ENCODE measurements around the gene KAT6B. TPM values are rescaled to one million over a fixed set of nuclear protein-coding genes. Genes with fewer than 3 reads are reported as not detected.

KAT6B gene
- polyA plus RNA-seq, 1 donor from 2014 or later = 11.5 TPM

GRCh38 chr10:74898201-74898976 is 72.0 kb downstream of the KAT6B start:
- Histone ChIP-seq H3K4me3 (ENCODE audit: low read length) (no peak overlapping the region), H3K36me3 (ENCODE audit: insufficient read depth, low read length) (no peaks in the 10 kb centered on the region), H3K9me3 (ENCODE audit: low read length) (no peaks in the 10 kb centered on the region), H3K27me3 (ENCODE audit: insufficient read depth, low read depth, low read length) (no peaks in the 10 kb centered on the region), H4K20me1 (ENCODE audit: insufficient read depth) (no peaks in the 10 kb centered on the region), H3K79me2 (replicated peaks; ENCODE audit: insufficient read depth, low read length) (peaks cover 45% of the 10 kb centered on the region), H2AFZ (ENCODE audit: low read depth, low read length) (no peak overlapping the region), H3K9ac (ENCODE audit: low read length) (no peak overlapping the region), H3K4me2 (ENCODE audit: low read length) (no peak overlapping the region), H3F3A (ENCODE audit: insufficient read depth, low read length, poor library complexity, severe bottlenecking) (no peaks in the 10 kb centered on the region), H3K9me2 (ENCODE audit: insufficient read depth, low read length) (no peaks in the 10 kb centered on the region), H3K27ac (ENCODE audit: low read length) (no peak overlapping the region)
- no peak for TF ChIP-seq RAD21 (conservative IDR thresholded peaks at IDR 0.05)
- no peak for TF ChIP-seq EP300 (conservative IDR thresholded peaks at IDR 0.05; ENCODE audit: poor library complexity, severe bottlenecking)
- TF ChIP-seq SMC3 (conservative IDR thresholded peaks at IDR 0.05; ENCODE audit: poor library complexity) = no peak

DNA sequence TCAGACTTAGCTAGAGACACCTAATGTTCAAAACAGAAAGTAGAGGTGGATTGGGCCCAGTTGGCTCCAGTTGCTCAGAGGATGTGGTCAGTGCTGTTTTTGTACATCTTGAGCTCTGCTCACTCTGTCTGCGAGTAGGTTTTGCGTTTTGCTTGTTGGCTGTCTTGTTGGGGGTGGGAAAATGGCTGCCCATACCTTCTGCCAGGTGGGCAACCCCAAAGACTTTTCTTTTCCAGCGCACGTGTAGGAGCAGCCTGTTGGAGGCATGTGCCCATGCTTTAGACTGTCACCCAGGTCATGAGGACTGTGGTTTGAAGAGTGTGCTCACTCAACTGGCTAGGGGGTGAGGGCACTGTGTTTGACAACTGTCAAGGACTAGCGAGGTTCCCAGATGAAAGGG is 73.9 kb downstream of the KAT6B start:
- H3K4me3 ChIP-seq (ENCODE audit: low read length) = no peak overlapping the region
- no peaks in the 10 kb centered on the region for H3K27me3 ChIP-seq (ENCODE audit: insufficient read depth, low read depth, low read length)
- TF ChIP-seq EZH2 (IDR thresholded peaks at IDR 0.05; ENCODE audit: borderline replicate concordance, insufficient read depth, low read length, poor library complexity, severe bottlenecking) (no peak), REST (IDR thresholded peaks at IDR 0.05; ENCODE audit: borderline replicate concordance) (no peak), EP300 (conservative IDR thresholded peaks at IDR 0.05; ENCODE audit: poor library complexity, severe bottlenecking) (no peak), RAD21 (conservative IDR thresholded peaks at IDR 0.05) (no peak), SMC3 (conservative IDR thresholded peaks at IDR 0.05; ENCODE audit: poor library complexity) (no peak), MXI1 (conservative IDR thresholded peaks at IDR 0.05; ENCODE audit: poor library complexity, severe bottlenecking) (no peak), POLR2AphosphoS5 (IDR thresholded peaks at IDR 0.05) (no peak), TAF1 (IDR thresholded peaks at IDR 0.05; ENCODE audit: low read depth) (no peak), CTCF (IDR thresholded peaks at IDR 0.05; ENCODE audit: poor library complexity, severe bottlenecking) (no peak)
- H3K79me2 ChIP-seq (replicated peaks; ENCODE audit: insufficient read depth, low read length) = peaks cover 47% of the 10 kb centered on the region
- no peaks in the 10 kb centered on the region for H4K20me1 ChIP-seq (ENCODE audit: insufficient read depth)
- no peaks in the 10 kb centered on the region for H3K9me2 ChIP-seq (ENCODE audit: insufficient read depth, low read length)
- no peak overlapping the region for H3K9ac ChIP-seq (ENCODE audit: low read length)
- H3F3A ChIP-seq (ENCODE audit: insufficient read depth, low read length, poor library complexity, severe bottlenecking) = no peaks in the 10 kb centered on the region
- no peak overlapping the region for H3K4me2 ChIP-seq (ENCODE audit: low read length)
- H3K9me3 ChIP-seq (ENCODE audit: low read length) = no peaks in the 10 kb centered on the region
- H2AFZ ChIP-seq (ENCODE audit: low read depth, low read length) = no peak overlapping the region
- H3K27ac ChIP-seq (ENCODE audit: low read length) = no peak overlapping the region
- H3K36me3 ChIP-seq (ENCODE audit: insufficient read depth, low read length) = no peaks in the 10 kb centered on the region
